Kidney epithelial cell (primary cell): ENCODE measurements around the gene DGLUCY. TPM values are rescaled to one million over a fixed set of nuclear protein-coding genes. Genes with fewer than 3 reads are reported as not detected.

Source experiments
- DNase-seq: peaks from one replicate; pipeline ENCODE4 v3.0.0-alpha.2; 2010; ENCODE audit warnings: low read depth
- H3K27me3 ChIP-seq: 2 replicates; pipeline ENCODE4 v1.6.0; 2011; ENCODE audit warnings: low read length; ENCODE audit not compliant: control insufficient read depth, insufficient read depth
- H3K36me3 ChIP-seq: 2 replicates; pipeline ENCODE4 v1.5.1; 2011; ENCODE audit warnings: low read length; ENCODE audit not compliant: control insufficient read depth, insufficient read depth
- H3K4me3 ChIP-seq: 2 replicates; pipeline ENCODE4 v1.5.1; 2011; ENCODE audit warnings: low read depth, mild to moderate bottlenecking, control low read depth, low read length
- total RNA-seq: library from RNA; depleted of rRNA; stranded (reverse); fragments of >200 nt; gene quantifications from 2 replicates; pipeline ENCODE4 v1.2.3, GENCODE V29; 2015
- TF ChIP-seq, protein P1 (sequence below): IDR thresholded peaks from 2 replicates; pipeline ENCODE4 v1.5.1; 2011; ENCODE audit warnings: mild to moderate bottlenecking, moderate library complexity, low read length, control low read depth, inconsistent platforms; ENCODE audit not compliant: insufficient read depth, poor library complexity, severe bottlenecking

DGLUCY gene
- total RNA-seq, 1 donor from 2014 or later: 38.1 TPM

DNA sequence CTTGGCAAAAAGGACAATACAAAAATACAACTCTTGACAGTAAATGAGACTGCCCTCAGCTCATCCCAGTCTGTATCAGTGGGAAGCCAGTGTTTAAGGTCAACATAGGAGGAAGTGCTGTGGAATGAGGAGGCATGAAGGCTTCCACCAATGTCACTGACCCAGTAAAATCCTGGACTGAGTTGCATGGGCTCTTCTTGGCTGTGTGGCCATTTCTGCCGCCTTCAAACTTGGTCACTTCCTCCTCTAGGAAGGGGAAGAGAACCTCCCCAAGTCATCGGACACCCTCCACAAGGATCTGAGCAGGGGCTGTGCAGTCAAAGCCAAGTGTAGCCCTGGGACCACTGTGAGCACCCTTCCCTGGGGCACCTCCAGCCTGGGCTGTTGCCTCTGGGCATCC is 118.7 kb downstream of the DGLUCY start:
- no peak for DNase-seq
- H3K36me3 ChIP-seq: no peaks in the 10 kb centered on the region
- TF ChIP-seq, protein P1, sequence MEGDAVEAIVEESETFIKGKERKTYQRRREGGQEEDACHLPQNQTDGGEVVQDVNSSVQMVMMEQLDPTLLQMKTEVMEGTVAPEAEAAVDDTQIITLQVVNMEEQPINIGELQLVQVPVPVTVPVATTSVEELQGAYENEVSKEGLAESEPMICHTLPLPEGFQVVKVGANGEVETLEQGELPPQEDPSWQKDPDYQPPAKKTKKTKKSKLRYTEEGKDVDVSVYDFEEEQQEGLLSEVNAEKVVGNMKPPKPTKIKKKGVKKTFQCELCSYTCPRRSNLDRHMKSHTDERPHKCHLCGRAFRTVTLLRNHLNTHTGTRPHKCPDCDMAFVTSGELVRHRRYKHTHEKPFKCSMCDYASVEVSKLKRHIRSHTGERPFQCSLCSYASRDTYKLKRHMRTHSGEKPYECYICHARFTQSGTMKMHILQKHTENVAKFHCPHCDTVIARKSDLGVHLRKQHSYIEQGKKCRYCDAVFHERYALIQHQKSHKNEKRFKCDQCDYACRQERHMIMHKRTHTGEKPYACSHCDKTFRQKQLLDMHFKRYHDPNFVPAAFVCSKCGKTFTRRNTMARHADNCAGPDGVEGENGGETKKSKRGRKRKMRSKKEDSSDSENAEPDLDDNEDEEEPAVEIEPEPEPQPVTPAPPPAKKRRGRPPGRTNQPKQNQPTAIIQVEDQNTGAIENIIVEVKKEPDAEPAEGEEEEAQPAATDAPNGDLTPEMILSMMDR: no peak
- H3K4me3 ChIP-seq: no peak overlapping the region
- H3K27me3 ChIP-seq: no peaks in the 10 kb centered on the region

DNA sequence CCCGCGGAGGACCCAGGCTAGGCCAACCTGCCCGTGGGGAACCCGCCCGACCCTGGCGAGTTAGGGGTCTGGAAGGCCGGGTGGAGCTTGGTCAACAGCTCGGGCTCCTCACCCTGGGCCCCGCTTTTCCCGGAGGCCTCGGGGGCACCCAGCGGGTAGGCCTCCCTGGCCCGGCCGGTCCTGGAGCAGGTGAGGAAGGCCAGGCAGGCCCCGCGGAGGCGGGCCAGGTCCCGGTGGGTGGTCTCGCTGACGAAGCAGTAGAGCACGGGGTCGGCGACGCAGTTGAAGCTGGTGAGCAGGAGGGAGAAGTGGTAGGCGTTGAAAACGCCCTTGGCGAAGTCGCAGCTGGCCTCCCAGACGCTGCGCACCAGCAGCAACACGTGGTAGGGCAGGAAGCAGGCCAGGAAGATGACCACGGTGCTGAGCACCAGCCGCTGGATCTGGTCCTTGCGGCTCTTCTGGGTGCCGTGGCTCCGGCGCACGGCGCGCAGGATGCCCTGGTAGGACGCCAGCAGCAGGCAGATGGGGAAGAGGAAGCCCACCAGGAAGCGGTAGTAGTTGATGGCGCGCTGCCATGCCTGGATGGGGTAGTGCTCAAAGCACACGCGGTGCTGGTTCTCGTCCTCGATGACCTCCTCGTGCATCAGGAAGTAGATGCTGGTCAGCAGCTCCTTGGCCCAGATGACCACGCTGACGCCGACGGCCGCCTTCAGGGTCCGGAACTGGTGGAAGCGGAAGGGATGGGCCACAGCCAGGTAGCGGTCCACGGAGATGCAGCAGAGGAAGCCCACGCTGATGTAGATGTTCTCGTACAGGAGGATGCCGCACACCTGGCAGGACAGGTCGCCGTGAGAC is 120.3 kb downstream of the DGLUCY start:
- no peak for DNase-seq
- TF ChIP-seq, protein P1: no peak
- no peaks in the 10 kb centered on the region for H3K36me3 ChIP-seq
- no peaks in the 10 kb centered on the region for H3K27me3 ChIP-seq
- H3K4me3 ChIP-seq: no peak overlapping the region

DNA sequence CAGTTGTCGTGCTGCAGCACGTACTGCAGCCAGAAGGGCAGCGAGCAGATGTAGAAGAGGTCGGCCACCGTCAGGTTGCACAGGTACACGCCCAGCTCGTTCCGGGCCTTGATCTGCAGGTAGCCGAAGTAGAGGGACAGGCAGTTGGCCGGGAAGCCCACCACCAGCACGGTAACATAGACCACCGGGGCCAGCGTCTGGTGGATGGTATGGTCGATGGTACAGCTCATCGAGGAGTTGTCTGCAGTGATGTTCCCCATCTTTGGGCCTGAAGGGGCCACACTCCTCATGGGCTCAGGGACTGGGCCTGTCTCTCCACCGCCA is 120.9 kb downstream of the DGLUCY start:
- TF ChIP-seq, protein P1: no peak
- H3K4me3 ChIP-seq: no peak overlapping the region
- H3K27me3 ChIP-seq: no peaks in the 10 kb centered on the region
- DNase-seq: no peak
- H3K36me3 ChIP-seq: no peaks in the 10 kb centered on the region

DNA sequence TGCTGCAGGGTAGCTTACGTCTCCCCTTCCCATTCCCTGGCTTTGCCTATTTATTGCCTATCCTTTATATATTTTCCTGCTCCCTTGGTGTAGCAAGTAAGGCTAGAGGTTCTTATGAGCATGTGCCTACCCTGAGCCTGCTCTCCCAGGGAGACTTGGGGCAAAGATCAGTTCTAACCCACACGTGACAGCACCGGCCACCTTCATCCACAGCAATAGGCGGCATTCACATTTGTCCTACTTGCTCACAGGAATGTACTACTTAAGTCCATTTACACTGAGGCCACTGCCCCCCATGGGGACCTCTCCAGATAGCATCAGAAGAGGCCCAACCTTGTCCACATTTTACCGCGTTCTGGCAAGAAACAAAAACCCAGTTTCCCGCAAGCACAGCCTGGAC is 122.0 kb downstream of the DGLUCY start:
- TF ChIP-seq, protein P1: no peak
- H3K27me3 ChIP-seq: no peaks in the 10 kb centered on the region
- DNase-seq: no peak
- H3K4me3 ChIP-seq: no peak overlapping the region
- H3K36me3 ChIP-seq: no peaks in the 10 kb centered on the region

DNA sequence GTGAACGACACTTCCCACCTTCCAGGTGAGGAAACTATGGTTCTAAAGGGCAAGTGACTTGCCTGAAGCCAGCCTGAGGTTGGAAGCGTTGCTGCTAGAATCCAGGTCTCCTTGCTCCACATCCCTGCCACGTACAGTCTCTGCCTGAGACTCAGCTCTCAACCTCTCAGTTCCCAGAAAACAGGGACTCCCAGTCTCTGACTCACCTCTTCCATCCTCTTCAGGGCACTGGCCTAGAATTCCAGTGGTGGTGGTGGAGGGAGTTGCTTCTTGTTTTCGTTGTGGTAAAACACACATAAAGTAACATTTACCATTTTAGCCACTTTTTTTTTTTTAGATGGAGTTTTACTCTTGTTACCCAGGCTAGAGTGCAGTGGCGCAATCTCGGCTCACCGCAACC is 123.3 kb downstream of the DGLUCY start:
- DNase-seq: no peak
- Histone ChIP-seq H3K27me3 (no peaks in the 10 kb centered on the region), H3K36me3 (no peaks in the 10 kb centered on the region), H3K4me3 (no peak overlapping the region)
- TF ChIP-seq, protein P1: no peak

DNA sequence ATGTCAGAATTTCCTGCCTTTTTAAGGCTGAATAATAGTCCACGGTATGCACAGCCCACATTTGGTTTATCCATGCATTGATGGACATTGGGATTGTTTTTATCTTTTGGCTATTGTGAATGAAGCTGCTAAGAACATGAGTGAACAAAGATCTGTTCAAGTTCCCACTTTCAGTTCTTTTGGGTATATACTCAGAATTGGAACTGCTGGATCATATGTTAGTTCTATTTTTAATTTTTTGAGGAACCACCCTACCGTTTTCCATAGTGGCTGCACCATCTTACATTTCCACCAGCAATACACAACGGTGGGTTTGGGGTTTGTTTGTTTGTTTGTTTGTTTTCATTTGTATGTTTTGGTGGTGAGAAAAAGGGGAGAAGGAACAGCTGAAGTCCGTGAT is 124.2 kb downstream of the DGLUCY start:
- TF ChIP-seq, protein P1: no peak
- no peak for DNase-seq
- no peaks in the 10 kb centered on the region for H3K36me3 ChIP-seq
- no peaks in the 10 kb centered on the region for H3K27me3 ChIP-seq
- H3K4me3 ChIP-seq: no peak overlapping the region
